T-helper 1 cell treated with Interleukin-12 subunit alpha and Interleukin-12 subunit beta and Interleukin-4 antibody, amounts not matched to agents 30 μg/mL and 1 μg/mL, for 36 hours (primary cell): ENCODE results near the gene PHLDA2.
A peak's percentile ranks its signal among the peaks of the same experiment; 100 is the strongest.

Source experiments
- H3K27ac Mint-ChIP-seq: one replicate; pipeline ENCODE4 v1.8.0; 2021; ENCODE audit warnings: mild to moderate bottlenecking, mixed read lengths
- H3K27me3 Mint-ChIP-seq: one replicate; pipeline ENCODE4 v1.8.0; 2021; ENCODE audit warnings: low read depth, mixed read lengths
- H3K36me3 Mint-ChIP-seq: one replicate; pipeline ENCODE4 v1.8.0; 2021; ENCODE audit warnings: low read depth, mixed read lengths
- H3K4me1 Mint-ChIP-seq: one replicate; pipeline ENCODE4 v1.8.0; 2021; ENCODE audit warnings: low read depth, mixed read lengths
- H3K4me3 Mint-ChIP-seq: one replicate; pipeline ENCODE4 v1.8.0; 2021; ENCODE audit warnings: mild to moderate bottlenecking, moderate library complexity, mixed read lengths
- H3K9me3 Mint-ChIP-seq: one replicate; pipeline ENCODE4 v1.8.0; 2021; ENCODE audit warnings: mixed read lengths

The PHLDA2 gene

GRCh38 chr11:2891326-2892214 lies 37.6 kb downstream of the PHLDA2 start:
- Mint-ChIP-seq H3K4me1 (peaks cover 7% of the 10 kb centered on the region), H3K4me3 (peak overlapping the region; percentile 81), H3K9me3 (no peaks in the 10 kb centered on the region), H3K27ac (peak overlapping the region; percentile 74), H3K27me3 (peaks cover 9% of the 10 kb centered on the region), H3K36me3 (no peaks in the 10 kb centered on the region)

DNA sequence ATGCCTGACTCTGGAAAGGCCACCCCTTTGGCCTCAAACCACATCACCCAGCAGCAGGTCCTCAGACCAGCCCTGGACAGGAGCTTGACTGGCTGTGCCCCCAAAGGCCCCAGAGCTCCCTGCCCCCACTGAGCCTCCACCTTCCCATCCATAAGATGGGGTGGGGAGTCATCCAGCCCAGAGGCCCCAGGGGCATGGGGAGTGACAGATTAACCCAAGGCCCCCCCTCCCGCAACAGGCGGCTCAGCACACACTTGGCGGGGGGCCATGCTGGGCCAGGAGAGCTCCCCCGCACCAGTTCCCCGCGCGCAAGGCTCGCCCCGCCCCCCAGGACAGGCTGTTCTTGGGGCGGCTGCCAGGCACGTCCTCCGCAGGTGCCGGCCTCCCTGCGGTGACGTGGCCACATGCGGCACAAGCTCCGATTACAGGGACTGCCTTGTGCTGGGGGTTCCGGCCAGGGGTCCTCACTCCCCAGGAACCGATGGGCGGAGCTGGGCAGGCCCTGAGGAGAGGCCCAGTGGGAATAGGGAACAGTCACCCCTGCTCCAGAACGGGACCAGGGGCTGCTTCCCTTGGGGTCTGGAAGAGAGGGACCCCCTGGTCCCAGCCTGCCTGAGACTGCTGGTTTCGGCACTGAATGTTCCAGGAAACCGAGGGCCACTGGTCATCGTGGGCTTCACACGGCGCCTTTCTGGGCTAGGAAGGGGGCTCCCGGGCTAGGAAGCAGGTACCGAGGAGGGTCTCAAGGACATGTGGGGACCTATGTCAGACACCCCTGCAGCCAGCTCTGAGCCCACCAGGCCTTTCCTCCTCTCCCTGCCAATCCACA lies 38.5 kb downstream of the PHLDA2 start:
- Mint-ChIP-seq H3K4me3 (no peak overlapping the region), H3K27me3 (peaks cover 10% of the 10 kb centered on the region), H3K9me3 (no peaks in the 10 kb centered on the region), H3K27ac (no peak overlapping the region), H3K4me1 (peaks cover 7% of the 10 kb centered on the region), H3K36me3 (no peaks in the 10 kb centered on the region)

DNA sequence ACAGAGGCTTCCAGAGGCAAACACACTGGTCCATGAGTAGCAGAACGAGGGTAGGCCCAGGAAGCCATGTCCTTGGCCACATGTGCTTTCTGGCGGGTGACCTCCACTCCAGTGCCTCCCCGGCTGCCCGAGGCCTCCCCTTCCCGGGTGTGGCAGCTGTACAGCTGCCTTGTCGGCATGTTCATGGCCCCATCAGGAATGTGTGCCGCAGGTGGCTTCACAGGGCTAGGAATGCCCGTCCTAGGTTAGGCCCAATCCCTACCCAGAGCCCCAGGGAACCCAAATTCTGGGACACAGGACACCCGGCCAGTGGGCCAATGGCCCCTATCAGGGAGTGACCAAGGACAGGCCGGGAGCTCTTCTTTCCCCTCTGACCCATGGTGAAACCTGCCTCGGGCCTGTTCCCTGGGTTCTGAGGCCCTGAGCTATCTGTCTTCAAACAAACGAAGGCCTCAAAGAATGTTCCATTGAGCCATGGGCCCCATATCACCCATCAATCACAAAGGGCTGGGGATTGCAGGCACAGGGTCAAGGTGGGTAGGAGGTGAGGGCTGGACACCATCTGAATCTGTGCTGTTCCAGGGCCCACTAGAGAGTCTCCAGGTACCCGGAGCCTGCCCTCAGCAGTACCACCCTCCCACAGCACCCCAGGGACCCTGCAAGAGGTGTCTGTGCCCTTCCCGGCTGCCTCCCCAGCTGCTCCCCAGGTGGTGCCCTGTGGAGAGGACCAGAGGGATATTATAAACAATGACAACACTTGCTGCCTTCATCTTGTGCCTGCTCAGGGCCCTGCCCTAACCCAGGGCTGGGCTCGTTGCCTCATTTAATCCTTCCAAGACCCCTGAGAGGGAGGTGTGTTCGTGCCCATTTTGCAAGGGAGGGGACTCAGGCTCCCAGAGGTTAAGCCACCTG lies 39.6 kb downstream of the PHLDA2 start:
- no peak overlapping the region for H3K27ac Mint-ChIP-seq
- H3K4me3 Mint-ChIP-seq = no peak overlapping the region
- H3K9me3 Mint-ChIP-seq = no peaks in the 10 kb centered on the region
- peaks cover 7% of the 10 kb centered on the region for H3K4me1 Mint-ChIP-seq
- H3K36me3 Mint-ChIP-seq = no peaks in the 10 kb centered on the region
- H3K27me3 Mint-ChIP-seq = peaks cover 13% of the 10 kb centered on the region

GRCh38 chr11:2888266-2888968 lies 40.8 kb downstream of the PHLDA2 start:
- Mint-ChIP-seq H3K4me3 (no peak overlapping the region), H3K36me3 (no peaks in the 10 kb centered on the region), H3K9me3 (no peaks in the 10 kb centered on the region), H3K4me1 (peaks cover 7% of the 10 kb centered on the region), H3K27ac (no peak overlapping the region), H3K27me3 (peaks cover 16% of the 10 kb centered on the region)

- Mint-ChIP-seq H3K9me3 (no peaks in the 10 kb centered on the region), H3K27ac (no peak overlapping the region), H3K36me3 (no peaks in the 10 kb centered on the region), H3K27me3 (peaks cover 24% of the 10 kb centered on the region), H3K4me1 (peaks cover 4% of the 10 kb centered on the region), H3K4me3 (no peak overlapping the region)
These were observed 41.6 kb downstream of the PHLDA2 start for GRCh38 chr11:2887515-2888195.

DNA sequence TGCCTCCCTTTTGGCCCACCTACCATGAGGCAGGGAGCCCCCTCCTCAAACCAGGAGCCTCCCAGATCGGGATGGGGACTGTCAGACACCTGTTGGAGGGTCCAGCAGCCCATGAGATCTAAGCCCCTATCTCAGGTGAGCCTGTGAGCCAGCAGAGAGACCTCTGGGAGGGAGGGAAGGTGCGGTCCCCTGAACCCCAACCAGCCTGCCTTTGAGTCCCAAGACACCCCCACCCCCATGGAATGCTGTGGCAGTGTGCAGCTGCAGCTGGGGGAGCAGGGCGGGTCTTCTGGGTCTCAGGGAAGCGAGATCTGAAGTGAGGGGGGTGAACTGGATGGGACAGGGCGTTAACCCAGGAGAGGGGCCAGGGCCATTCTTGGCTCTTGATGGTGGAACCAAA lies 42.3 kb downstream of the PHLDA2 start:
- H3K4me1 Mint-ChIP-seq = peaks cover 2% of the 10 kb centered on the region
- H3K4me3 Mint-ChIP-seq = peak overlapping the region; percentile 73
- no peak overlapping the region for H3K27ac Mint-ChIP-seq
- H3K9me3 Mint-ChIP-seq = no peaks in the 10 kb centered on the region
- H3K36me3 Mint-ChIP-seq = no peaks in the 10 kb centered on the region
- H3K27me3 Mint-ChIP-seq = peaks cover 30% of the 10 kb centered on the region

DNA sequence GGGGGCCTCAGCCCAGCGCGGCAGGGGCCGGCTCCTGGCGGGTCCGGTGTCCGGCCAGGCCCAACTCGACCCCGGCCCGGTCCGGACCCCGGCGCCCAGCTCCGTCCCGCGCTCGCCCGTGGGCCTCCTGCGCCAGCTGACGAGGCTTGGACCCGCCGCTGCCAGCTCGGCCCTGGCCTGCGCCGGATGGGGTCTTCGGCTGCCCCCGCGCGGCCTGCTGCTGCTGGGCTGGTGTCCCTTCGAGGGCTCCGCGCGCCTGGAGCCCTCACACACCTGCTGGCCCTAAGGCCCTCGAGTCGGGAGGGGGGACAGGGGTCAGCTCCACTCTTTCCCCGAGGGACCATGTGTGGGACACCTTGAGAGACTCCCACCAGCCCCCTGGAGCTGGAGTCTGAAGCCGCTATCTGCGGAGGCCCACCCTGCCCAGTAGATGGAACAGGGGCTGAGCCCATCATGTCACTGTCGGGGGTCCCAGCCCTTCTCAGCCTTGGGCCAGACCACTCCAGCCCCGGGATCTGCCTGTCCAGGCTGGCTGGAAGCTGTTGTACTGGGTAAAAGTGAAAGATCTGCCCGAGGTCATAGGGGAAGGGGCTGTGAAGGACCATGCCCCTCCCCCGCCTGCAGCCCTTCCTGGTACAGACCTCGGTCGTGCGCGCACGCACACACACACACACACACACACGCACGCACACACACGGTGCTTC lies 42.9 kb downstream of the PHLDA2 start:
- no peaks in the 10 kb centered on the region for H3K9me3 Mint-ChIP-seq
- no peak overlapping the region for H3K27ac Mint-ChIP-seq
- H3K27me3 Mint-ChIP-seq = peaks cover 30% of the 10 kb centered on the region
- no peaks in the 10 kb centered on the region for H3K4me1 Mint-ChIP-seq
- H3K4me3 Mint-ChIP-seq = peak overlapping the region; percentile 73
- H3K36me3 Mint-ChIP-seq = no peaks in the 10 kb centered on the region

GRCh38 chr11:2885678-2886081 lies 43.5 kb downstream of the PHLDA2 start, which contains the start of gene CDKN1C:
TSS of gene CDKN1C (minus strand) at chr11:2885775. CDS start at chr11:2885456, 319 bp downstream.
- Mint-ChIP-seq H3K9me3 (no peaks in the 10 kb centered on the region), H3K27me3 (peaks cover 35% of the 10 kb centered on the region), H3K4me3 (peak within 1 kb of the TSS; percentile 87), H3K36me3 (no peaks in the 10 kb centered on the region), H3K27ac (no peak within 1 kb of the TSS), H3K4me1 (no peaks in the 10 kb centered on the region)

GRCh38 chr11:2885017-2885677 lies 44.1 kb downstream of the PHLDA2 start:
- H3K36me3 Mint-ChIP-seq = no peaks in the 10 kb centered on the region
- H3K27ac Mint-ChIP-seq = no peak overlapping the region
- H3K27me3 Mint-ChIP-seq = peaks cover 36% of the 10 kb centered on the region
- no peaks in the 10 kb centered on the region for H3K4me1 Mint-ChIP-seq
- peak overlapping the region; percentile 87 for H3K4me3 Mint-ChIP-seq
- H3K9me3 Mint-ChIP-seq = no peaks in the 10 kb centered on the region

GRCh38 chr11:2883979-2884815 lies 45.0 kb downstream of the PHLDA2 start:
- Mint-ChIP-seq H3K4me1 (no peaks in the 10 kb centered on the region), H3K9me3 (no peaks in the 10 kb centered on the region), H3K27me3 (peaks cover 36% of the 10 kb centered on the region), H3K27ac (no peak overlapping the region), H3K4me3 (no peak overlapping the region), H3K36me3 (no peaks in the 10 kb centered on the region)

GRCh38 chr11:2883640-2883978 lies 45.6 kb downstream of the PHLDA2 start:
- no peaks in the 10 kb centered on the region for H3K9me3 Mint-ChIP-seq

More at GRCh38 chr11:2883640-2883978, 45.6 kb downstream of the PHLDA2 start:
- Mint-ChIP-seq H3K4me3 (peak overlapping the region; percentile 4), H3K27me3 (peaks cover 36% of the 10 kb centered on the region), H3K27ac (no peak overlapping the region), H3K36me3 (no peaks in the 10 kb centered on the region), H3K4me1 (no peaks in the 10 kb centered on the region)
